K562 (cell line): ENCODE data around the gene HMCES. TPM values are rescaled to one million over a fixed set of nuclear protein-coding genes. Genes with fewer than 3 reads are reported as not detected.

ENCODE experiments used
- ARID1B ChIP-seq: fragments of 450-650 bp; IDR thresholded peaks from 2 replicates; pipeline ENCODE4 v1.6.1; 2016; ENCODE audit warnings: antibody characterized with exemption, mild to moderate bottlenecking, inconsistent platforms
- ATF3 ChIP-seq, 2 experiments: fragments of 450-650 bp in 1 of 2; sonication (generic) in 1 of 2; formaldehyde crosslinking in 1 of 2; IDR thresholded peaks in 1 of 2; conservative IDR thresholded peaks in 1 of 2; 2 replicates each; pipeline versions ENCODE4 v1.6.1 to v1.8.1; 2016 to 2023; ENCODE audit warnings: mild to moderate bottlenecking in 2 of 2, moderate library complexity in 2 of 2, inconsistent platforms in 1 of 2, missing genetic modification reagents in 1 of 2
- CAMTA2 ChIP-seq: fragments of 250-450 bp; sonication (Bioruptor Pico); conservative IDR thresholded peaks from 2 replicates; pipeline ENCODE4 v1.5.1; 2022
- CHCHD3 ChIP-seq: fragments of 250-450 bp; sonication (Bioruptor Pico); IDR thresholded peaks from 2 replicates; pipeline ENCODE4 v2.1.2; 2022; ENCODE audit warnings: mild to moderate bottlenecking
- COPS2 ChIP-seq: fragments of 450-650 bp; conservative IDR thresholded peaks from 2 replicates; pipeline ENCODE4 v1.6.1; 2016; ENCODE audit warnings: mild to moderate bottlenecking, moderate library complexity
- ESRRA ChIP-seq: fragments of 450-650 bp; IDR thresholded peaks from 2 replicates; pipeline ENCODE4 v1.6.1; 2014; ENCODE audit warnings: low read depth, mild to moderate bottlenecking, moderate library complexity, borderline replicate concordance
- HLTF ChIP-seq: fragments of 450-650 bp; IDR thresholded peaks from 2 replicates; pipeline ENCODE4 v1.6.1; 2016
- NCOR1 ChIP-seq: fragments of 450-650 bp; IDR thresholded peaks from 2 replicates; pipeline ENCODE4 v1.6.1; 2016; ENCODE audit warnings: mild to moderate bottlenecking, moderate library complexity
- NR4A1 ChIP-seq, 2 experiments: fragments of 250-450 bp in 1 of 2; fragments of 450-650 bp in 1 of 2; sonication (Bioruptor Pico) in 1 of 2; IDR thresholded peaks; 2 replicates each; pipeline versions ENCODE4 v1.4.0 to v1.6.1; 2016 to 2020; ENCODE audit warnings: mild to moderate bottlenecking in 2 of 2, missing compliant biosample characterization in 1 of 2, missing genetic modification characterization in 1 of 2, moderate library complexity in 1 of 2
- POU5F1 ChIP-seq: fragments of 150-350 bp; IDR thresholded peaks from 2 replicates; pipeline ENCODE4 v1.6.1; 2014; ENCODE audit warnings: borderline replicate concordance, low read length, low read depth, mild to moderate bottlenecking; ENCODE audit not compliant: partially characterized antibody
- RBM34 ChIP-seq: fragments of 200-400 bp; formaldehyde crosslinking; IDR thresholded peaks from 2 replicates; pipeline ENCODE4 v1.6.1; 2018; ENCODE audit warnings: low read length, borderline replicate concordance; ENCODE audit not compliant: insufficient read depth
- SMARCA5 ChIP-seq: fragments of 450-650 bp; IDR thresholded peaks from 2 replicates; pipeline ENCODE4 v1.6.1; 2016
- TGIF2 ChIP-seq: sonication (generic); formaldehyde crosslinking; IDR thresholded peaks from 2 replicates; pipeline ENCODE4 v1.8.1; 2022; ENCODE audit warnings: mild to moderate bottlenecking, missing genetic modification reagents, moderate library complexity
- TOE1 ChIP-seq, 2 experiments: fragments of 450-650 bp in 1 of 2; sonication (generic) in 1 of 2; formaldehyde crosslinking in 1 of 2; IDR thresholded peaks; 2 replicates each; pipeline versions ENCODE4 v1.7.1 to v1.8.0; 2016 to 2022; ENCODE audit warnings: borderline replicate concordance in 2 of 2, mild to moderate bottlenecking in 2 of 2, antibody characterized with exemption in 1 of 2, inconsistent platforms in 1 of 2, low read depth in 1 of 2, missing genetic modification reagents in 1 of 2, moderate library complexity in 1 of 2
- ZHX1 ChIP-seq: fragments of 150-350 bp; conservative IDR thresholded peaks from 2 replicates; pipeline ENCODE4 v1.6.1; 2014; ENCODE audit warnings: low read length
- ZNF23 ChIP-seq: fragments of 250-450 bp; sonication (Bioruptor Pico); IDR thresholded peaks from 2 replicates; pipeline ENCODE4 v1.4.0; 2020; ENCODE audit warnings: mild to moderate bottlenecking
- ZNF253 ChIP-seq: fragments of 250-450 bp; sonication (Bioruptor Pico); conservative IDR thresholded peaks from 2 replicates; pipeline ENCODE4 v1.6.1; 2021; ENCODE audit warnings: mild to moderate bottlenecking
- ZNF639 ChIP-seq, 2 experiments: fragments of 200-800 bp in 1 of 2; sonication (Bioruptor generic) in 1 of 2; sonication (generic) in 1 of 2; formaldehyde crosslinking in 1 of 2; IDR thresholded peaks in 1 of 2; conservative IDR thresholded peaks in 1 of 2; 2 replicates each; pipeline versions ENCODE4 v1.5.0 to v1.6.1; 2016 to 2020; ENCODE audit warnings: missing compliant biosample characterization in 1 of 2, missing genetic modification characterization in 1 of 2, missing genetic modification reagents in 1 of 2
- polyA plus RNA-seq, 8 experiments: library from polyadenylated mRNA; depleted of rRNA in 4 of 8; stranded (reverse) in 5 of 8; unstranded in 3 of 8; fragments of >200 nt; fragmentation: Nextera tagmentation in 2 of 8; fragmentation: Illumina TruSeq in 1 of 8; extraction: Ambion mirVana in 2 of 8; extraction: Trizol in 1 of 8; gene quantifications; 2 replicates each; pipeline versions ENCODE4 v1.2.1 to v1.2.3, GENCODE V29; 2011 to 2014; ENCODE audit warnings: inconsistent platforms in 1 of 8, missing spikeins in 1 of 8
- total RNA-seq, 7 experiments: library from RNA; depleted of rRNA in 6 of 7; stranded (reverse); fragments of >200 nt in 6 of 7; fragmentation: Illumina TruSeq in 2 of 7; extraction: Trizol in 2 of 7; gene quantifications; 2 replicates each; pipeline versions ENCODE4 v1.2.1 to v1.2.3, GENCODE V29; 2011 to 2021; ENCODE audit warnings: low replicate concordance in 1 of 7
- TF ChIP-seq, protein P1 (sequence below): fragments of 450-650 bp; IDR thresholded peaks from 2 replicates; pipeline ENCODE4 v1.6.1; 2016; ENCODE audit warnings: mild to moderate bottlenecking

The HMCES gene
- total and polyA plus RNA-seq, 9 of the 15 experiments (the other 6 are each of a cell fraction or from before 2014, with no cell fraction given) = 18.8 to 45.3 (median 24.8) TPM

DNA sequence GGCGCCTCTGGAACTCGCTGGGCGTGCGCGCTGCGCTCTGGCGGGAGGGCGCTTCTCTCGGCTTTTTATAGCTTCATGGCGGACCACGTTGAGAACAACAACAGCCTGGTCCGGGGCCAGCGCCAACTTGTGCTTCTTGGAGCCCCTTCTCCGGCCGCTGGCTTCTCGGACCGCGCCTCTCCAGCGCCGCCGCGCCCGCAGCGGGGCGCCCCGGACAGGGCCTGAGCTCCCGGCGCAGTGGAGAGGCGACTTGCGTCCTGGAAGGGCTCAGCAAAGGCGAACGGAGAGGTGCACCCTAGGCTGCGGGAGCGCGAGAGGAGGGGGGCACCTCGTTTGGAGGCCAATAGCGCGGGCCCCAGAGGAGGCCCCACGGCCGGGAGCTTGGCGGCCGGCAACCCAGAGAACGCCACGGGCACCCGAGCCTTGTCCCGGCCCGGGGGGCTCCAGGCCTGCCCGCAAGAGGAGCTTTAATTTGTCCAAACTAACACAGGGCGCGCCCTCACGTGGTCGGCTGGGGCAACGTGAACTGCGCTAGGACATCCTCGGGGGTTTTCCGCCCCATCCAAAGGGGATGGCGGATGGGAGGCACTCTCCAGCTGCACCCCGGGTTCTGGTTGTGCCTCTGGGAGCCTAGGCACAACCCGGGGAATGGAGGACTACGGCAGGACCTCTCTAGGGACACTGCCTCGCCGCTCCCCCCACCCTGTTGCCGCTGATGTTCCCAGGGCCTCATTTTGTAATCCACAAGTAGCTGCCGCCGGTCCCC is 37.8 kb downstream of the HMCES start (continued):
- TF ChIP-seq ZNF23 (CRISPR knock-in tag) (no peak), COPS2 (no peak), ATF3 (IDR thresholded peaks at IDR 0.05) (no peak), ATF3 (CRISPR knock-in tag; conservative IDR thresholded peaks at IDR 0.05) (no peak), CHCHD3 (no peak), NCOR1 (peak; percentile 51; the same call in 1 of the 2 replicates), TGIF2 (no peak), NR4A1 (CRISPR knock-in tag; IDR thresholded peaks at IDR 0.05) (no peak), NR4A1 (tag; IDR thresholded peaks at IDR 0.05) (no peak), ESRRA (0 out of 2 replicates have a peak, but pooled peaks have one; percentile 12), TOE1 (IDR thresholded peaks at IDR 0.05; ENCODE audit: borderline replicate concordance) (no peak), TOE1 (CRISPR knock-in tag; IDR thresholded peaks at IDR 0.05; ENCODE audit: borderline replicate concordance, low read depth) (no peak), HLTF (no peak), ARID1B (no peak), POU5F1 (no peak), ZNF253 (CRISPR knock-in tag) (no peak), ZNF639 (CRISPR knock-in tag; conservative IDR thresholded peaks at IDR 0.05 in 1 of 2, IDR thresholded peaks at IDR 0.05 in 1 of 2) (no peak), ZHX1 (no peak), CAMTA2 (CRISPR knock-in tag) (no peak), SMARCA5 (no peak), RBM34 (no peak)
- TF ChIP-seq, protein P1, sequence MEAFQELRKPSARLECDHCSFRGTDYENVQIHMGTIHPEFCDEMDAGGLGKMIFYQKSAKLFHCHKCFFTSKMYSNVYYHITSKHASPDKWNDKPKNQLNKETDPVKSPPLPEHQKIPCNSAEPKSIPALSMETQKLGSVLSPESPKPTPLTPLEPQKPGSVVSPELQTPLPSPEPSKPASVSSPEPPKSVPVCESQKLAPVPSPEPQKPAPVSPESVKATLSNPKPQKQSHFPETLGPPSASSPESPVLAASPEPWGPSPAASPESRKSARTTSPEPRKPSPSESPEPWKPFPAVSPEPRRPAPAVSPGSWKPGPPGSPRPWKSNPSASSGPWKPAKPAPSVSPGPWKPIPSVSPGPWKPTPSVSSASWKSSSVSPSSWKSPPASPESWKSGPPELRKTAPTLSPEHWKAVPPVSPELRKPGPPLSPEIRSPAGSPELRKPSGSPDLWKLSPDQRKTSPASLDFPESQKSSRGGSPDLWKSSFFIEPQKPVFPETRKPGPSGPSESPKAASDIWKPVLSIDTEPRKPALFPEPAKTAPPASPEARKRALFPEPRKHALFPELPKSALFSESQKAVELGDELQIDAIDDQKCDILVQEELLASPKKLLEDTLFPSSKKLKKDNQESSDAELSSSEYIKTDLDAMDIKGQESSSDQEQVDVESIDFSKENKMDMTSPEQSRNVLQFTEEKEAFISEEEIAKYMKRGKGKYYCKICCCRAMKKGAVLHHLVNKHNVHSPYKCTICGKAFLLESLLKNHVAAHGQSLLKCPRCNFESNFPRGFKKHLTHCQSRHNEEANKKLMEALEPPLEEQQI = no peak
